NK-92 (cell line): ENCODE measurements around the gene EBF3.

Experiments used
- DNase-seq: peaks from one replicate; lab custom pipeline; 2025; ENCODE audit not compliant: unreplicated experiment; lab: John Stamatoyannopoulos, UW

Gene EBF3

GRCh38 chr10:129960481-129961156, 3.5 kb downstream of the EBF3 start:
- DNase-seq: no peak

GRCh38 chr10:129959544-129960480, 4.3 kb downstream of the EBF3 start:
- no peak for DNase-seq

GRCh38 chr10:129958629-129959543, 5.2 kb downstream of the EBF3 start:
- DNase-seq: no peak

- no peak for DNase-seq
Observed at GRCh38 chr10:129958148-129958628, 5.9 kb downstream of the EBF3 start.

- DNase-seq: no peak
Observed at GRCh38 chr10:129956876-129957673, 7.0 kb downstream of the EBF3 start.

GRCh38 chr10:129956286-129956670, 7.8 kb downstream of the EBF3 start:
- no peak for DNase-seq

- no peak for DNase-seq
Observed at GRCh38 chr10:129955601-129956285, 8.3 kb downstream of the EBF3 start.

- no peak for DNase-seq
Observed at GRCh38 chr10:129954492-129955315, 9.4 kb downstream of the EBF3 start.

- no peak for DNase-seq
Observed at GRCh38 chr10:129953119-129954051, 10.7 kb downstream of the EBF3 start.

GRCh38 chr10:129952378-129953118, 11.5 kb downstream of the EBF3 start:
- no peak for DNase-seq

- DNase-seq: no peak
Observed at GRCh38 chr10:129951970-129952265, 12.2 kb downstream of the EBF3 start.

GRCh38 chr10:129951101-129951969, 12.7 kb downstream of the EBF3 start:
- no peak for DNase-seq

- no peak for DNase-seq
Observed at GRCh38 chr10:129950676-129951075, 13.4 kb downstream of the EBF3 start.

- no peak for DNase-seq
Observed at GRCh38 chr10:129949891-129950291, 14.2 kb downstream of the EBF3 start.

GRCh38 chr10:129949411-129949810, 14.7 kb downstream of the EBF3 start:
- DNase-seq: no peak

GRCh38 chr10:129946859-129947258, 17.2 kb downstream of the EBF3 start:
- DNase-seq: no peak
